GM08714 (cell line): ENCODE measurements around the gene CEBPB.
"Not testable (repeated sequence)": the region's sequence is repeated elsewhere in the genome, so short reads cannot be mapped to it uniquely, and the experiment has no call there.

Source experiments
- H3K4me3 ChIP-seq: fragments of 200-500 bp; sonication (Bioruptor generic); 2 replicates; pipeline ENCODE4 v1.5.1; 2014; ENCODE audit warnings: mild to moderate bottlenecking, low read length, inconsistent platforms
- ZNF274 ChIP-seq: IDR thresholded peaks from 2 replicates; pipeline ENCODE4 v1.6.1; 2012; ENCODE audit warnings: mild to moderate bottlenecking, low read depth, low read length

The CEBPB gene

DNA sequence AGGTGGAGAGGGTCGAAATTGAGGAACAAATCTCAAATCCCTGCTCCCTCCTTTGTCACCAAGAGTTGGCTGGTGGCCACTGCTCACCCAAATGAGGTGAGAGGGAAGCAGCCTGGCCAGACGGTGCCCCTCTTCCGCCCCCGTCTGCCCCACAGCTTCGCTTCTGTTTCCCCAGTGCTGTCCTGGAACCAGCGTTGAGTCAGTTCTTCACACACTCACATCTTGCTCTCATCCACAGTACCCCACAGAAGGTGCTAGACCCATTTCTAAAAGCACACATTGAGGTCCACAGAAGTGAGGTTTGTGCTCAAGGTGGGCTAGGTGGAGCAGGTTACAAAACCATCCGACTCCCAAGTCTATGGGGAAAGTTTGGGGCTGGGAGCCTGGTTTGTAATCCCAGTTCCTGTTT is 3.8 kb downstream of the CEBPB start:
- TF ChIP-seq ZNF274 = no peak
- no peak overlapping the region for H3K4me3 ChIP-seq

DNA sequence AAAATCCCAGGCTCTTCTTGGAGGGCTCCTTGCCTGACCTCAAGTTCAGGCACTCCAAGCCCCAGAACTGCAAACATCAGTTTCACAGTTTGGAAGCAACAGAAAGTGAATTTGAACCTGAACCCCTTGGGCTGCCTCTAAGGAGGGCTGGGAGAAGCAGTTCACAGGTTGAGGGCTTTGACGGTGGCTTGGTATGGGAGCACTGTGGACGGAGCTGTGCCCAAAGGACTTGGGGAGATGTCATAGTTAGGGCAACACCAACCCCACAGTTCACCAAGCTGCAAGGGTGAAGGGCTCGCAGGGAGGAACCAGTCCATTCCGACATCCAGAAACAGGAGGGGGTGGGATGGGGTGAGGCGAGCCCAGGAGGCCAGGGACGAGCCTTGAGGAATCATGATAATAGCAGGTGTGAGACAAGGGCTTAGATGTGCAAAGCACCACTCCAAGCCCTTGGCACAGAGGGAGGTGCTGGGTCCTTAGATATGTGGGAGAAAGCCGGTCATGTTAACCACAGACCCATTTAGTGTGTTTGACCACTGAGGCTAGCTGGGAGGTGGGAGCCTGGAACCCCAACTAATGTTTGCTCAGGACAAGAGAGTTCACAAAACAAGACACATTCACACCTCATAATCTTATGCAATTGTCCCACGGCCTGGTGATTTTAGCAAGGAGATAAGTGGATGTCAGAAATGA is 4.3 kb downstream of the CEBPB start:
- no peak for TF ChIP-seq ZNF274
- H3K4me3 ChIP-seq = no peak overlapping the region

DNA sequence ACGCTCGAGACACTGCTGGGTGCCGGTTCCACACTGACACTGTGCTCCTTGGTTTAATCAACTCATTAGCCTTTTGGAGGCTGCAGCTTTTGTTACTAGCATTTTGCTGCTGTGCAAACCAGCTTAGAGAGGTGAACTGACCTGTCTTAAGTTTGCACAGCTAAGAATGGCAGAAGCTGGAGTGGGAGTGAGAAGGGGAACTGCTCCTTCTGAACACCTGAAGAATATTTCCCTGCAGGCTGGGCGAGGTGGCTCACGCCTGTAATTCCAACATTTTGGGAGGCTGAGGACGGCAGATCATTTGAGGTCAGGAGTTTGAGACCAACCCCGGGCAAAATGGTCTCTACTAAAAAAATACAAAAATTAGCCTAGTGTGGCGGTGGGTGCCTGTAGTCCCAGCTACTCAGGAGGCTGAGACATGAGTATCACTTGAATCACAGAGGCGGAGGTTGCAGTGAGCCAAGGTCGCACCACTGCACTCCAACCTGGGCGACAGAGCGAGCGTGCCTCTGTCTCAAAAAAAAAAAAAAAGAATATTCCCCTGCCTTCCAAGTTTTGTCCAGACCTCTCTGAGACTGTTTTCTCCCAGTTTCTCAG is 5.0 kb downstream of the CEBPB start:
- no peak overlapping the region for H3K4me3 ChIP-seq
- no peak for TF ChIP-seq ZNF274

DNA sequence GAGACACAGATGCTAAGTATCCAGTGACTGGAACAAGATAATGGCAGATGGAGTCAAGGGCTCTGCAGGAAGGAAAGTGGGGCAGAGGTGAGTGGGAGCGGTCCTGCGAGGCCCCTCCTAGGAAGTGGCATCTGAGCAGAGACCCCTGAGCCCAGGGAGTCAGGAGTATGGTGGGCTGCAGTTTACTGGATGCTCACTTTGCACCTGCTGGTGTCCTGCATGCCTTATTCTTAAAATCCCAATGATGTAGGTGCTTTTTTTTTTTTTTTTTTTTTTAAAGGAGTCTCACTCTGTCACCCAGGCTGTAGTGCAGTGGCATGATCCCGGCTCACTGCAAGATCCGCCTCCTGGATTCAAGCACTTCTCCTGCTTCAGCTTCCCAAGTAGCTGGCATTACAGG is 5.6 kb downstream of the CEBPB start:
- TF ChIP-seq ZNF274 = no peak

DNA sequence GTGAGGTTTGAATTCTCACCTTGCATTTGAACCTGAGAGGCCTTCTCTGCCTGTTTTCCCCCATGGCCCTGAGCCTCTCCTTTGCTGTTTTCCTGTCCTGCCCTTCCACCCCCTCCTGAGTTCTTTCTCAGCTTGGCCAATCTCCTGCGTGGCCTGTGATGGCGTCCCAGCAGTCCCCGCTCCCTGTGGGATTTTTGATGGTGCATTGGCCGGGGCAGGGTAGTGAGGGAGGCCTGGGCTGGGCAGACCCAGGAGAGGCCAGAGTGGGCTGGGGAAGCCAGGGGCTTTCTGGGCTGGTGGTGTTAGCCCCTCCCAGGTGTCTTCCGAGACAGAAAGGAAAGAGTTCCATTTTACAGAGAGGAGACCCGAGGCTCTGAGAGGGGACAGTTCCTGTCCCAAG is 6.3 kb downstream of the CEBPB start:
- no peak for TF ChIP-seq ZNF274
- H3K4me3 ChIP-seq = no peak overlapping the region

More for the DNA sequence above, 5.6 kb downstream of the CEBPB start:
- no peak overlapping the region for H3K4me3 ChIP-seq

DNA sequence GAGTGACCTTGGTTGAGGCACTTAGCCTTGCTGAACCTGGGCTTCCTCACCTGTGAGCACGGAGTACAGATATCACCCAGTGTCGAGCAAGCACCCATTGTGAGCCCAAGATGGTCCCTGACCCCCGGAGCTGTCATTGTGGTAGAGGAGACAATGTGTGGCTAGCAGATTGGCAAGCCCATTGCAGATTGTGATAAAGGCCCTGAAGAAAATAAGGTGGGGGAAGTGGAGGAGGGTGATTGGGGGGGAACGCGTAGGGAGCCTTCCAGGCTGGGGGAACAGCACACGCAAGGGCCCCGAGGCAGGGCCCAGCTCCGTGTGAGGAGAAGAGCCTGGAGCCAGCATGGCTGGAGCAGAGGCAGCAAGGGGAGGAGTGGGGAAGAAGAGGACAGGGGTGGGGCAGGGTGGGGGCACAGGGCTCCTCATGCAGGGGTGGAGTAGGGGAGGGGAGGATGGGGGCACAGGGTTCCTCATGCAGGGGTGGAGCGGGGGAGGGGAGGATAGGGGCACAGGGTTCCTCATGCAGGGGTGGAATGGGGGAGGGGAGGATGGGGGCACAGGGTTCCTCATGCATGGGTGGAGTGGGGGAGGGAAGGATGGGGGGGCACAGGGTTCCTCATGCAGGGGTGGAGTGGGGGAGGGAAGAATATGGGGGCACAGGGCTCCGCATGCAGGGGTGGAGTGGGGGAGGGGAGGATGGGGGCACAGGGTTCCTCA is 7.0 kb downstream of the CEBPB start:
- H3K4me3 ChIP-seq = no peak overlapping the region
- no peak for TF ChIP-seq ZNF274

DNA sequence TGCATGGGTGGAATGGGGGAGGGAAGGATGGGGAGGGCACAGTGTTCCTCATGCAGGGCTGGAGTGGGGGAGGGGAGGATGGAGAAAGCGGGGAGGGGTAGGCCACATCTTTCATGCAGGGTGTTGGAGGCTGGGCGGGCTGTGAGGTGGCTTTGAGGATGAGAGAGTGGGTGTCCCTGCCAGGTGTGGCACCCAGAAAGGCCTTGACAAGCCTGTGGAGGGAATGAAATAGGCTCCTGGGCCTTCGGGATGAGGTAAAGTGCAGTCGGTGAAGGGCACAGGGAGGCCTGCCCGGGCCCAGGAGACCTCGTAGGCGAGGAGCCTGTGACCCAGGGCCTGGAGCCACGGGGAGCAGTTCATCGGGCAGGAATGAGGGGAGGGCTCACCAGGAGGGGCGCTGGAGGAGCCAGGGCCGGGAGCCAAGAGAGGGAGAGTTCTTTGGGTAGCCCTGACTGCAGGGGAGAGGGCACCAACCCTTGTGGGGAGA is 7.6 kb downstream of the CEBPB start:
- no peak overlapping the region for H3K4me3 ChIP-seq
- no peak for TF ChIP-seq ZNF274

DNA sequence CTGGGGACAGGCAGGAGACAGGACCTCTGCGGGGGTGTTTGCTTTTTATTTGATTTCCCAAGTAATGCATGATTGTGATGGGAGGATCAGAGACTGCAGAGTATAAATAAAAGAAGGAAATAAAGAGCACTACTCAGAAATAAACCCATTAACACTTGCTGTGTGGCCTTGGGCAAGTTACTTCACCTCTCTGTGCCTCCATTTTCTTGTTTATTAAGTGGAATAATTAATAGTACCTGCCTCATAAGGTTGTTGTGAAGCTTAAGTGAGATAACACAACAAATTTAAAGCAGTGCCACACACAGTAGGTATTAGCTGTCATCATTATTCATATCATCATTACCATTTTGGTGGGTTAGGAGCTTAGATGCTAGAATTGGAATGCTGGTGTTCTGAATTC is 8.1 kb downstream of the CEBPB start:
- H3K4me3 ChIP-seq = no peak overlapping the region
- no peak for TF ChIP-seq ZNF274

DNA sequence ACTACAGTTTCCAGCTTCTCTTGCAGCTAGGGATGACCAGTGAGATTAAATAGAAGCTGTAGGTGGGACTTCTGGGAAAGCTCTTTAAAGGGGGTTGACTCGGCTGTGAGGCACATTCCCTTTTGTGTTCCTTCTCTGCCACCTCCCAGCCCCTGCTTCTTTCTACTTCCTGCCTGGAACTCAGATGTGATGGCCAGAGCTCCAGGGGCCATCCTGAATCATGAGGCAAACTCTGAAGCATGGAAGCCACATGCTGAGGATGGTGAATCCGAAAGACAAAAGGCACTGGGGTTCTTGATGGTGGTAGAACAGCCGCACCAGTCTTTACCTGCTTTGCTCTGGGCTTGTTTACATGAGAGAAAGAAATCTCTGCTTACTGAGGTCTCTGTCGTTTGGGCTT is 9.1 kb downstream of the CEBPB start:
- H3K4me3 ChIP-seq = no peak overlapping the region
- no peak for TF ChIP-seq ZNF274

DNA sequence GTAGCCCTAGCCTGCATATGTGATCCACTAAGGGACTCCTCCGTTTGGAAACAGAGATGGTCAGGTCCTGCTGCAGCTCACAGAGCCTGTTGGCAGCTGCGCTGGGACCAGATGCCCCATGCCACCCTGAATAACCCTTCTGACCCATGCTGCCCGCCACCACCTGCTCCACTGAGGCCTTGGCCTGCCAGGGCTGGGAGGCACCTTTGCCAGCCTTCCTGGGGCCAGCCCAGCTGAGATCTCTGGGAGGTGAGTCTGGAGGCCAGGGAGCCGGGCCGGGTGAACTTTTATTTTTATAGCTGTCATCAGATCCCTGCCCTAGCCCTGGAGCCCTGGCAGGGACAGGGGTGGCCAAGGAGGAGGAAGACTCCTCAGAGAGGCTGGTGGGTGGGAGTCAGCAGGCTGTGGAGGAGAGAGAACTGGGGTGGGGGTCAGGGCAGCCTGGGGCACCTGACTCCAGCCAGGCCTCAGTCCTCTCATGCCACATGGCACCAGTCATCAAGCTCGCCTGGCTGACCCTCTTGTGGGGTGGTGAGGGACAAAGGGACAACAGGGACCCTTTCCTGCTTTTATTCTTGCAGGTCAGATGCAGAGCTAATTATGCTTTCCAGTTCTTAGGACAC is 10.0 kb downstream of the CEBPB start:
- no peak for TF ChIP-seq ZNF274
- no peak overlapping the region for H3K4me3 ChIP-seq

DNA sequence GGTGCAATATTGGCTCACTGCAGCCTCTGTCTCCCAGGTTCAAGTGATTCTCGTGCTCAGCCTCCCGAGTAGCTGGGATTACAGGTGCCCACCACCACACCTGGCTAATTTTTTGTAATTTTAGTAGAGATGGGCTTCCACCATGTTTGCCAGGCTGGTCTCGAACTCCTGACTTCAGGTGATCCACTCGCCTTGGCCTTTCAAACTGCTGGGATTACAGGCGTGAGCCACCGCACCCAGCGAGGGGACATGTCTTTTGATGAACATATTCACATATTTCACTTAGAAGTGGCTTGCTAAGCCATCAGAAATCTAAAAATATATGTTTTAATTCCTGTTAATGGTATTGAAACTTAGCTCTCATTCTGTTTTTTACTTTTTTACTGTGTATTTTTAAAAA is 11.1 kb downstream of the CEBPB start:
- H3K4me3 ChIP-seq = not testable (repeated sequence)

DNA sequence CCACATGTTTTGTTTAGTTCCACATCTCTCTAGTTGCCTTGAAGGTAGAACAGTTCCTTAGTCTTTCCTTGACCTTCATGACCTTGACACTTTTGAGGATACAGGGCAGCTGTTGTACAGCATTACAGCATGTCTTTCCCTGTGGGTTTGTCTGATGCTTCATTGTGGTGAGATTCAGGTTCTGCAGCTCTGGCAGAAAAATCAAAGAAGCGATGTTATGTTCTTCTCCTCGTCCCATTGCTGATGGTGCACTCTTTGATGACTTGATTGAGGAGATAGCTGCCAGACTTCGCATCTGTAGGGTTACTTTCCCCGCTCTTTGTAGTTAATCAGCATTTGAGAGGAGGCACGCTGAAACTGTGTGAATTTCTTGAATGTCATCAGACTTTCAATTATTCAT is 12.0 kb downstream of the CEBPB start:
- no peak overlapping the region for H3K4me3 ChIP-seq
- no peak for TF ChIP-seq ZNF274

DNA sequence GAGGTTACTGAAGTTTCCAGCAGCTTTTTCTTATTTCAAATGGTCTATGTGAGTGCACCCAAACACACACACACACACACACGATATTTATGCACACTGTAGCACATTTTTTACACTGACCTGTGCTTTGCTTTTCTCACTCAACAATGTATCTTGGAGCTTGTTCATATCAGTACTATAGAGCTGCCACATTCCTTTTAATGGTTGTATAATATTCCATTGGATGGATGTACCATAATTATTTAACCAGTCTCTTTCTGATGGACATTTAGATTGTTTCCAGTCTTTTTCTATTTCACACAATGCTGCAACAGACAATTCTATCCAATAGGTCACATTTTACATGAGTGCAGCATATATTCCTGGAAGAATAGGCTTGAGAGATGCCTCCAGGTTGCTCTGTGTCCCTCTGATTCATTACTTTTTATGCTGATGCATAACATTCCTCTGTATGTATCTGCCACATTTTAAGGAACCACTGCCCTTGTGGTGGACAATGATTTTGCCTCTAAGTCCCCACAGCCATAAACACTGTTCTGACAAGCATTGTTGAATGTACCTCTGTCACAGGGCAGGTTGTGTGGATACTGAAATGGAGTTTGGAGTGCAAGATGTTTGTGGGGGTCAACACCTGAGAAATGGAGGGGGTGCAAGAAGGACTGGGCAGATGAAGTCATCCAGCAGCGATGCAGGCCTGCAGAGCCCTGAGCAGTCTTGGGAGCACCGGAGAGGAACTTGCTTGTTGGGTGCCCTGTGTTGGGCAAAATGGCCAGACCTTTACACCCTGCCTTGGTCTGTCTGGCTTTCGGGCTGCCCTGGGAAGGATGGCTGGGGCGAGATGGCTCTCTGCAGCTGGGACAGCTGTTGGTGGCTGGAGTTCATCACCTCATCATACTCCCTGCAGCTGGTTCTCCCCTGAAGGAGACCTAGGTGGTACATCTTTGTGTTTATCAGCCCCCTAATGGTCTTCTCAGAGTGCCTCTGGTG is 13.6 kb downstream of the CEBPB start:
- no peak for TF ChIP-seq ZNF274
- no peak overlapping the region for H3K4me3 ChIP-seq

DNA sequence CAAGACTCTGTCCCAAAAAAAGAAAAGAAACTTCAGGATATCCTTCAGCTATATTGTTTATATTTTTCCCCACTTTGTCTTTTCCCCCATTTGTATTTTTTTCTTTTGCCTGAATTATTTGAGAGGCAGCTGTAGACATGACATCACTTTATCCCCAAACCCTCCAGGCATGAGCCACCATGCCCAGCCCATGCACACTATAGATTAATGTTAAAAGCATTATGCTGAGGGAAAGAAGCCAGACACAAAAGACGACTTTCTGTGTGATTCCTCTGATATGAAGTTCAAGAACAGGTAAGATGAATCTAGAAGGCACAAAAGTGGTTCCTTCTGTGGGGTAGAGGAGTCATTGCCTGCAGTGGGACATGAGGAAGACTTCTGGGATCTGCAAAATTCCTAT is 16.4 kb downstream of the CEBPB start:
- TF ChIP-seq ZNF274 = no peak
- no peak overlapping the region for H3K4me3 ChIP-seq
